ENCODE results near the gene AMOTL1. TPM values are rescaled to one million over a fixed set of nuclear protein-coding genes. Genes with fewer than 3 reads are reported as not detected.
"Not testable (repeated sequence)": the region's sequence is repeated elsewhere in the genome, so short reads cannot be mapped to it uniquely, and the experiment has no call there.

The AMOTL1 gene
- total RNA-seq, 2 donors from 2014 or later, result 5.5 to 5.7 TPM

GRCh38 chr11:94895451-94895850 is 127.3 kb downstream of the AMOTL1 start:
- Mint-ChIP-seq H3K36me3 (peaks cover 14% of the 10 kb centered on the region), H3K27me3 (no peaks in the 10 kb centered on the region), H3K4me1 (ENCODE audit: low read depth in 2 of 2) (no peaks in the 10 kb centered on the region), H3K27ac (no peak overlapping the region), H3K4me3 (no peak overlapping the region), H3K9me3 (peaks cover 5% of the 10 kb centered on the region)
- DNase-seq (ENCODE audit: low spot score) (no peak), ATAC-seq (no peak)

DNA sequence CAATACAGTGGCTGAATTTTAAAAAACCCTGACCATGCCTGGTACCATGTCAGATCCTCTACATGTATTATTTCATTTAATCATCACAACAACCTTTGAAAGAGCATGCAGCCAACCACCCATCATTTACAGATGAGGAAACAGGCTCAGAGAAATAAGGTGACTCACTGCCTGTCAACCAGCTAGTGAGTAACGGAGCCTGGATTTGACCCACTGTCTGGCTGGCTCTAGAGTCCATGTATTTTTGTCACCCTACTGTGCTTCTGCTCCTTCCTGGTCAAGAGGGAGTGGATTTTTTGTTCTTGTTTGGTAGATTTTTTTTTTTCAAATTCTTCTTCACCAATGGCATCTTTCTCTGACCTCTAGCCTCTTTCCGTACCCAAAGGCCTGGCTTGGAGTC is 127.8 kb downstream of the AMOTL1 start:
- H3K36me3 Mint-ChIP-seq, result peaks cover 14% of the 10 kb centered on the region
- no peaks in the 10 kb centered on the region for H3K27me3 Mint-ChIP-seq
- no peak overlapping the region for H3K4me3 Mint-ChIP-seq
- H3K9me3 Mint-ChIP-seq, result peaks cover 5% of the 10 kb centered on the region
- no peak for ATAC-seq
- no peak overlapping the region for H3K27ac Mint-ChIP-seq
- H3K4me1 Mint-ChIP-seq (ENCODE audit: low read depth in 2 of 2), result no peaks in the 10 kb centered on the region
- no peak for DNase-seq (ENCODE audit: low spot score)

- no peak overlapping the region for H3K4me3 Mint-ChIP-seq
- ATAC-seq (no peak), DNase-seq (ENCODE audit: low spot score) (no peak)
- peaks cover 14% of the 10 kb centered on the region for H3K36me3 Mint-ChIP-seq
- no peaks in the 10 kb centered on the region for H3K4me1 Mint-ChIP-seq (ENCODE audit: low read depth in 2 of 2)
- no peak overlapping the region for H3K27ac Mint-ChIP-seq
- H3K27me3 Mint-ChIP-seq, result no peaks in the 10 kb centered on the region
- H3K9me3 Mint-ChIP-seq, result peaks cover 5% of the 10 kb centered on the region
Observed at GRCh38 chr11:94897330-94897768, 129.2 kb downstream of the AMOTL1 start.

GRCh38 chr11:94907226-94907625 is 139.1 kb downstream of the AMOTL1 start:
- H3K36me3 Mint-ChIP-seq, result no peaks in the 10 kb centered on the region
- no peaks in the 10 kb centered on the region for H3K9me3 Mint-ChIP-seq
- H3K27ac Mint-ChIP-seq, result no peak overlapping the region
- H3K4me1 Mint-ChIP-seq (ENCODE audit: low read depth in 2 of 2), result no peaks in the 10 kb centered on the region
- DNase-seq (ENCODE audit: low spot score), result no peak
- no peak overlapping the region for H3K4me3 Mint-ChIP-seq
- ATAC-seq, result no peak
- no peaks in the 10 kb centered on the region for H3K27me3 Mint-ChIP-seq

DNA sequence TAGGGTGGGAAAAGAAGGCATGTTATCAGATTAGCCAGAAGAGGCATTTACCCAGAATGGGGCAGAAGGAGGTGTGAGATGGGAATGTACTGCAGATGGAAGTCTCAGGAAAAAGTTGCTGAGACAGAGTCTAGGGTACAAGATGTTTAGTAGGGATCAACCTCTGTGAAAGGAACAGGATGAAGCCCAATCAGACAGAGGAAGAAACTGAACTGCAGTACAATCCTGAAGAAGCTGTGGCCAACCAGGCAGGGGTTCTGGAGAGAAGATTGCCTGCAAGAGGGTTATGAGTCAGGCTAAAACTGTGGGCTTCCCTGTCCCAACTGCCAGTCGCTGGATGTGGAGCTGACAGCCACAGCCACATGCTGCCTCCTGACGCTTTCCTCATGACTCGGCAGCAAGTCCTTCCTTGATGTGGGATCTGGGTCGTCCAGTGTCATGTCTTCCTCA is 141.2 kb downstream of the AMOTL1 start:
- H3K9me3 Mint-ChIP-seq, result no peaks in the 10 kb centered on the region

GRCh38 chr11:94910270-94910669 is 142.1 kb downstream of the AMOTL1 start:
- peaks cover 2 to 7% of the 10 kb centered on the region in 2 donors for H3K27me3 Mint-ChIP-seq
- no peak overlapping the region for H3K4me3 Mint-ChIP-seq
- no peak overlapping the region for H3K27ac Mint-ChIP-seq
- no peak for DNase-seq (ENCODE audit: low spot score)
- no peak for ATAC-seq
- no peaks in the 10 kb centered on the region for H3K36me3 Mint-ChIP-seq
- H3K4me1 Mint-ChIP-seq (ENCODE audit: low read depth in 2 of 2), result no peaks in the 10 kb centered on the region
- H3K9me3 Mint-ChIP-seq, result no peaks in the 10 kb centered on the region

More for the DNA sequence above, 141.2 kb downstream of the AMOTL1 start:
- ATAC-seq (peak in 1 of 2 donors; percentile 32), DNase-seq (ENCODE audit: low spot score) (no peak)
- Mint-ChIP-seq H3K27me3 (peaks cover 2 to 7% of the 10 kb centered on the region in 2 donors), H3K36me3 (no peaks in the 10 kb centered on the region), H3K27ac (no peak overlapping the region), H3K4me3 (no peak overlapping the region), H3K4me1 (ENCODE audit: low read depth in 2 of 2) (no peaks in the 10 kb centered on the region)

DNA sequence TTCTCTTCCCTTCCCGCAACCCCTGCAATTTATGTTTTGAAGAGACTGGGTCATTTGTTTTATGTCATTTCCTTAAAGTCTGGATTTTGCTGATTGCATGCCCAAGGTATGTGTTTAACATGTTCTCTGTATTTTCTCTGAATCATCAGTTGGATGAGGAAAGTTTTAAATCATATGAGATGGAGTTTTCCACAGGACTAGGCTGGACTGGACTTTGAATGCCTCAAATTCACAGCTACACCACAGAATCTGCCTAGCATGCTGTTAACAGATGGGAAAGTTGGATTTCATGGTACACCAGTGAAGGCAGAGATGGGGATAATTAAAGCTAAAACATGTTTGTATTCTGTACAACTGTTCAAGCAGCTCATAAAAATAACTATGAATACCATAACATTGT is 142.6 kb downstream of the AMOTL1 start:
- Mint-ChIP-seq H3K27me3 (peaks cover 2 to 7% of the 10 kb centered on the region in 2 donors), H3K4me3 (no peak overlapping the region), H3K27ac (no peak overlapping the region), H3K36me3 (no peaks in the 10 kb centered on the region), H3K4me1 (ENCODE audit: low read depth in 2 of 2) (no peaks in the 10 kb centered on the region), H3K9me3 (no peaks in the 10 kb centered on the region)
- ATAC-seq, result no peak
- DNase-seq (ENCODE audit: low spot score), result no peak

DNA sequence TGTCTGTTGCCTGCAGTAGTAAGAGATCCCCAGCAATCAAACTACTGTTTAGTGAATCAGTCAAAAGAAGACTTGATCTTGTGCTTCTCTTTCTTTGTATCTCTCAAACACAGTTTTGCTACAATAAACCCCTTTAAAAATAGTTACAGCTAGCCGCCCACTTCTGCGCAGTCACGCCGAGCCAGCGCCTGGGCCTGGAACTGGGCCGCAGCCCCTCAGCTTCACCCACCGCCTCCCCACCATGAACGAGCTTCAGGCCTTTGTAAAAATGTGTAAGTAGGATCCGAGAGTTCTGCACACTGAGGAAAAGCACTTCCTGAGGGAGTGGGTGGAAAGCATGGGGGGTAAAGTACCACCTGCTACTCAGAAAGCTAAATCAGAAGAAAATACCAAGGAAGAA is 144.7 kb downstream of the AMOTL1 start:
- H3K36me3 Mint-ChIP-seq, result no peaks in the 10 kb centered on the region
- H3K4me1 Mint-ChIP-seq (ENCODE audit: low read depth in 2 of 2), result no peaks in the 10 kb centered on the region
- no peaks in the 10 kb centered on the region for H3K9me3 Mint-ChIP-seq
- DNase-seq (ENCODE audit: low spot score) (no peak), ATAC-seq (no peak)
- H3K4me3 Mint-ChIP-seq, result no peak overlapping the region
- H3K27ac Mint-ChIP-seq, result no peak overlapping the region
- H3K27me3 Mint-ChIP-seq, result peaks cover 2 to 7% of the 10 kb centered on the region in 2 donors

- H3K9me3 Mint-ChIP-seq, H3K27me3 Mint-ChIP-seq: not testable (repeated sequence)
Observed at GRCh38 chr11:94913718-94914394, 145.7 kb downstream of the AMOTL1 start.

DNA sequence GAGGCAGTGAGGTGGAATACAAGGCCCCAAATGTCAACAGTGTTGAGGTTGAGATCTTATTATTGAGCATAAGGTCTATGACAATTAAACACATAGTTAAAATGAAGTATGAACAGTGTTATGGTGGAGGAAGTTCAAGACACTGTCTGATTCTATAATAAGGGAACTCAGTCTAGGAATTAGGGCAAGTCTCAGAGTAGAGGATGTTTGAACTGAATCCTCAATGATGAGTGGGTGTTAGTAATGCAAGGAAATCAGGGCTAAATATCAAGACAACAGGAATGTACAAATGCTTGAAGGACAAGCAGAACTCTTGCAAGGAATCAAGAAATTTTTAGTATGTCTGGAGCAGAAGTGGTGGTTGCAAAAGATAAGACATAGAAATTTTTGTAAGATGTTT is 152.2 kb downstream of the AMOTL1 start:
- Mint-ChIP-seq H3K27me3 (no peaks in the 10 kb centered on the region), H3K9me3 (peaks cover 5% of the 10 kb centered on the region), H3K27ac (no peak overlapping the region), H3K36me3 (no peaks in the 10 kb centered on the region), H3K4me1 (ENCODE audit: low read depth in 2 of 2) (peaks cover 12 to 15% of the 10 kb centered on the region in 2 donors), H3K4me3 (no peak overlapping the region)
- no peak for DNase-seq (ENCODE audit: low spot score)
- ATAC-seq, result no peak

More at GRCh38 chr11:94913718-94914394, 145.7 kb downstream of the AMOTL1 start:
- H3K4me1 Mint-ChIP-seq (ENCODE audit: low read depth in 2 of 2); H3K27ac Mint-ChIP-seq; H3K36me3 Mint-ChIP-seq; H3K4me3 Mint-ChIP-seq; ATAC-seq; DNase-seq (ENCODE audit: low spot score): not testable (repeated sequence)

DNA sequence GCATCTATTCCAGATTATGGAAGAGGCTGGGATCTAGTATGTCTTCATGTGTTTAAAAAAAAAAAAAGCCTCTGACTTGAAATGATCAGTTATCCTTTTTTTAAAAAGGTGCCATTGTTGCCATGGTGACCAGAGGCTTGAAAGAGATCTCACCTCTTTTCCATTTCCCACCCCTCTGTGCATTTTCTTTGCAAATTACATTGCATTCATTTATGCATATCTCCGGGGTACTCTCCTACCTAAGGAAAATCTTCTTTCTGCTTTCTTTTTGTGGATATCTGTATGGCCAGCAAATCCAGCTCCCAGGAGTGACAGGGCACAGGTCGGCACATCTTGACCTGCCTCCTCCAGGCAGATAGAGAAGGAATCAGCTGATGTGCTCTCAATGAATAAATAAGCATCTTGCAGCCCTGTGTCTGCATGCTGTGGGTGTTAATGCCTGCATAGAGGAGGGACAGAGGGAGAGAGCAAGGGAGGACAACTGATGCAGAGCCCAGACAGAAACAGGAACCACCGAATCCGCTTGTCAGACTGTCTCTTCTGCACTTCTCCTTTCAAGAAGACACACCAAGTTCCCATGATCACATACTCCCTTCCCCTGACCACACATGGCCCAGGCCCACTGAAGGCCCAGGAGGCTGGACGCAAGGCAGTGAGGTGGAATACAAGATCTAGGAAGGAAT is 154.3 kb downstream of the AMOTL1 start:
- Mint-ChIP-seq H3K4me1 (ENCODE audit: low read depth in 2 of 2) (peaks cover 18 to 23% of the 10 kb centered on the region in 2 donors), H3K4me3 (no peak overlapping the region), H3K27ac (no peak overlapping the region), H3K36me3 (no peaks in the 10 kb centered on the region), H3K9me3 (peaks cover 7% of the 10 kb centered on the region), H3K27me3 (no peaks in the 10 kb centered on the region)
- ATAC-seq (no peak), DNase-seq (ENCODE audit: low spot score) (no peak)

- no peaks in the 10 kb centered on the region for H3K27me3 Mint-ChIP-seq
- H3K27ac Mint-ChIP-seq, result no peak overlapping the region
- no peak overlapping the region for H3K4me3 Mint-ChIP-seq
- peaks cover 18 to 23% of the 10 kb centered on the region in 2 donors for H3K4me1 Mint-ChIP-seq (ENCODE audit: low read depth in 2 of 2)
- no peak for ATAC-seq
- H3K36me3 Mint-ChIP-seq, result no peaks in the 10 kb centered on the region
- H3K9me3 Mint-ChIP-seq, result peaks cover 7% of the 10 kb centered on the region
- no peak for DNase-seq (ENCODE audit: low spot score)
Observed at GRCh38 chr11:94923004-94923334, 154.8 kb downstream of the AMOTL1 start.

DNA sequence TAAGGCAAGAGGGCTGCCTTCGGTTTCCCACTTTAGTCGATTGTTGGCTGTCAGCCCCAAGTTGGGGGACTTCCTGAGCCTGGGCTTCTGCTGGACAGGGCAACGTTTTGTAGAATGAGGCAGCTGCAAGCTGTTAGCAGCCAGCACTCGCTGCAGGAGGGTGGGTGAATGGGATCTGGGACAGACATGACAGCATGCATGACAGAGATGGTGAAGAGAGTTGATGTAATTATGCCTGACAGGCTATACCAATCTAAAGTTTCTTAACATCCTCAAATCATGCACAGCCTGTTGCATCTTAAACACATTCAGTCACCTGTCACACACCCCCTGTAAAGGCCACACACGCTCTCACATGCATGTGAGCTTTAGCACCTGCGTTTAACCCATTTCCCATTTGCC is 156.0 kb downstream of the AMOTL1 start:
- ATAC-seq (no peak), DNase-seq (ENCODE audit: low spot score) (no peak)
- Mint-ChIP-seq H3K27ac (peak overlapping the region; percentile 59 to 68), H3K4me1 (ENCODE audit: low read depth in 2 of 2) (peaks cover 18 to 23% of the 10 kb centered on the region in 2 donors), H3K27me3 (peaks cover 0 to 9% of the 10 kb centered on the region in 2 donors), H3K9me3 (peaks cover 7% of the 10 kb centered on the region), H3K36me3 (no peaks in the 10 kb centered on the region), H3K4me3 (no peak overlapping the region)

GRCh38 chr11:94924612-94925011 is 156.5 kb downstream of the AMOTL1 start:
- Mint-ChIP-seq H3K9me3 (peaks cover 7% of the 10 kb centered on the region), H3K4me3 (no peak overlapping the region), H3K27me3 (peaks cover 3 to 13% of the 10 kb centered on the region in 2 donors), H3K27ac (peak overlapping the region; percentile 59 to 68), H3K4me1 (ENCODE audit: low read depth in 2 of 2) (peaks cover 18 to 23% of the 10 kb centered on the region in 2 donors), H3K36me3 (no peaks in the 10 kb centered on the region)
- DNase-seq (ENCODE audit: low spot score) (no peak), ATAC-seq (peak; percentile 46 to 66)
